ENCODE data around the gene SP1. TPM values are rescaled to one million over a fixed set of nuclear protein-coding genes. Genes with fewer than 3 reads are reported as not detected.

SP1 gene
- total and polyA plus RNA-seq, 2 of the 4 experiments (the other 2 are of a cell fraction), result 19.7 to 53.6 TPM

DNA sequence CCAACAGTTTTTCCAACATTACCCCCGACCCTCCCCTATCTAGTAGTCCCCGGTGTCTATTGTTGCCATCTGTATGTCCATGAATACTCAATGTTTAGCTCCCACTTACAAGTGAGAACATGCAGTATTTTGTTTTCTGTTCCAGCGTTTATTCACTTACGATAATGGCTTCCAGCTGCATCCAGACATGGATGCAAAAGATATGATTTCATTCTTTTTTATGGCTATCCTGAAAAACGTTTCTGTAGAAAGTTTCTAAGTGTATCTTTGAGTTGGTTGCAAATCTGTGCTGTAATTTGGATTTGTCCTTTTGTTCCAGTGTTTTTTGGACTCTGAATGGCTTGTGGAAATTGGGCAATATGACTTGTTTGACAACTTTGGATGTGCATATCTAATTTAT lies 11.7 kb downstream of the SP1 start:
- Histone ChIP-seq H3K9me3 (ENCODE audit: control insufficient read depth, insufficient read depth, low read length) (no peaks in the 10 kb centered on the region), H4K91ac (ENCODE audit: insufficient read depth, low read depth, low read length) (no peak overlapping the region), H2BK15ac (ENCODE audit: low read depth, low read length) (no peak overlapping the region), H3K4me3 (ENCODE audit: insufficient read depth, low read depth, low read length) (no peak overlapping the region), H2AK5ac (ENCODE audit: low read depth, low read length) (no peak overlapping the region), H2AK9ac (replicated peaks; ENCODE audit: low read depth, low read length, poor library complexity) (no peak overlapping the region), H2BK20ac (ENCODE audit: low read depth, low read length) (no peak overlapping the region), H2AFZ (replicated peaks; ENCODE audit: low read length, poor library complexity) (no peak overlapping the region), H3K56ac (ENCODE audit: extremely low read depth, insufficient read depth, low read length) (no peak overlapping the region), H3K14ac (replicated peaks; ENCODE audit: low read depth, low read length) (no peak overlapping the region), H2BK120ac (ENCODE audit: low read depth, low read length) (no peak overlapping the region), H3K4ac (ENCODE audit: low read depth, low read length) (no peak overlapping the region; the same call in 1 of the 2 replicates), H3K18ac (ENCODE audit: low read depth, low read length) (0 out of 2 replicates have a peak overlapping the region, but pooled peaks have one; percentile 47), H3K79me1 (ENCODE audit: low read depth in 1 of 2, low read length in 2 of 2) (peaks cover 20 to 63% of the 10 kb centered on the region in 2 experiments; a peak in 3 of 4 replicates), H3K36me3 (ENCODE audit: control insufficient read depth, insufficient read depth, low read length) (no peaks in the 10 kb centered on the region; the same call in none of the 2 replicates), H3K23ac (ENCODE audit: low read depth, low read length) (0 out of 2 replicates have a peak overlapping the region, but pooled peaks have one; percentile 56), H3K27me3 (ENCODE audit: control insufficient read depth, insufficient read depth, low read length) (no peaks in the 10 kb centered on the region), H3K9ac (ENCODE audit: low read depth, low read length) (no peak overlapping the region), H3K4me2 (ENCODE audit: low read depth, low read length) (peak overlapping the region; percentile 16), H4K20me1 (ENCODE audit: insufficient read depth, low read length) (peaks cover 6% of the 10 kb centered on the region; the same call in 1 of the 2 replicates), H3K4me1 (ENCODE audit: control insufficient read depth, insufficient read depth, low read length) (peaks cover 16% of the 10 kb centered on the region), H4K8ac (ENCODE audit: low read depth in 2 of 2, low read length in 2 of 2) (peak overlapping the region in 1 of 2 experiments; percentile 69; a peak in 1 of 4 replicates), H4K5ac (ENCODE audit: low read depth, low read length) (peak overlapping the region; percentile 38; the same call in 1 of the 2 replicates), H3K9me1 (ENCODE audit: insufficient read depth, low read length) (0 out of 2 replicates have a peak, but pooled peaks cover 2% of the 10 kb centered on the region), H2BK5ac (ENCODE audit: low read depth, low read length, poor library complexity, severe bottlenecking) (peak overlapping the region; percentile 18), H3K27ac (ENCODE audit: insufficient read depth, low read length) (peak overlapping the region; percentile 22; the same call in 1 of the 2 replicates)
- DNase-seq (no peak), ATAC-seq (ENCODE audit: low read depth) (no peak)
- WGBS, 2 experiments (ENCODE audit: extremely low coverage in 2 of 2, insufficient read length in 1 of 2), result no CpG with 5 or more reads among the region's 5 CpGs
- intact Hi-C loops (cut with micrococcal nuclease) (no loop called here), dilution Hi-C loops (cut with HindIII; ENCODE audit: low sequenced_read_pairs, unreplicated experiment) (no loop called here), in situ Hi-C loops (cut with MboI; ENCODE audit: low sequenced_read_pairs) (no loop called here)
- ChIA-PET POLR2A (ENCODE audit: unreplicated experiment) (no interaction called here), CTCF (no interaction called here)
- TF ChIP-seq POLR2A (IDR thresholded peaks at IDR 0.05; ENCODE audit: low read depth, low read length), result no peak
- TF ChIP-seq MXI1 (IDR thresholded peaks at IDR 0.05; ENCODE audit: borderline replicate concordance, low read depth, low read length), result no peak
- no peak for TF ChIP-seq CEBPB (IDR thresholded peaks at IDR 0.05; ENCODE audit: low read depth, low read length)
- TF ChIP-seq RFX5 (IDR thresholded peaks at IDR 0.05; ENCODE audit: low read depth, low read length), result no peak
- TF ChIP-seq, protein P1, sequence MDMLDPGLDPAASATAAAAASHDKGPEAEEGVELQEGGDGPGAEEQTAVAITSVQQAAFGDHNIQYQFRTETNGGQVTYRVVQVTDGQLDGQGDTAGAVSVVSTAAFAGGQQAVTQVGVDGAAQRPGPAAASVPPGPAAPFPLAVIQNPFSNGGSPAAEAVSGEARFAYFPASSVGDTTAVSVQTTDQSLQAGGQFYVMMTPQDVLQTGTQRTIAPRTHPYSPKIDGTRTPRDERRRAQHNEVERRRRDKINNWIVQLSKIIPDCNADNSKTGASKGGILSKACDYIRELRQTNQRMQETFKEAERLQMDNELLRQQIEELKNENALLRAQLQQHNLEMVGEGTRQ (IDR thresholded peaks at IDR 0.05; ENCODE audit: low read depth, low read length), result no peak
- TF ChIP-seq SMC3 (IDR thresholded peaks at IDR 0.05; ENCODE audit: low read depth, low read length), result no peak
- no peak for TF ChIP-seq BHLHE40 (IDR thresholded peaks at IDR 0.05; ENCODE audit: low read depth, low read length)
- TF ChIP-seq RAD21 (IDR thresholded peaks at IDR 0.05; ENCODE audit: low read length), result no peak
- TF ChIP-seq, protein P2, sequence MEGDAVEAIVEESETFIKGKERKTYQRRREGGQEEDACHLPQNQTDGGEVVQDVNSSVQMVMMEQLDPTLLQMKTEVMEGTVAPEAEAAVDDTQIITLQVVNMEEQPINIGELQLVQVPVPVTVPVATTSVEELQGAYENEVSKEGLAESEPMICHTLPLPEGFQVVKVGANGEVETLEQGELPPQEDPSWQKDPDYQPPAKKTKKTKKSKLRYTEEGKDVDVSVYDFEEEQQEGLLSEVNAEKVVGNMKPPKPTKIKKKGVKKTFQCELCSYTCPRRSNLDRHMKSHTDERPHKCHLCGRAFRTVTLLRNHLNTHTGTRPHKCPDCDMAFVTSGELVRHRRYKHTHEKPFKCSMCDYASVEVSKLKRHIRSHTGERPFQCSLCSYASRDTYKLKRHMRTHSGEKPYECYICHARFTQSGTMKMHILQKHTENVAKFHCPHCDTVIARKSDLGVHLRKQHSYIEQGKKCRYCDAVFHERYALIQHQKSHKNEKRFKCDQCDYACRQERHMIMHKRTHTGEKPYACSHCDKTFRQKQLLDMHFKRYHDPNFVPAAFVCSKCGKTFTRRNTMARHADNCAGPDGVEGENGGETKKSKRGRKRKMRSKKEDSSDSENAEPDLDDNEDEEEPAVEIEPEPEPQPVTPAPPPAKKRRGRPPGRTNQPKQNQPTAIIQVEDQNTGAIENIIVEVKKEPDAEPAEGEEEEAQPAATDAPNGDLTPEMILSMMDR (conservative IDR thresholded peaks at IDR 0.05; ENCODE audit: low read depth, low read length), result no peak
- TF ChIP-seq, protein P3, sequence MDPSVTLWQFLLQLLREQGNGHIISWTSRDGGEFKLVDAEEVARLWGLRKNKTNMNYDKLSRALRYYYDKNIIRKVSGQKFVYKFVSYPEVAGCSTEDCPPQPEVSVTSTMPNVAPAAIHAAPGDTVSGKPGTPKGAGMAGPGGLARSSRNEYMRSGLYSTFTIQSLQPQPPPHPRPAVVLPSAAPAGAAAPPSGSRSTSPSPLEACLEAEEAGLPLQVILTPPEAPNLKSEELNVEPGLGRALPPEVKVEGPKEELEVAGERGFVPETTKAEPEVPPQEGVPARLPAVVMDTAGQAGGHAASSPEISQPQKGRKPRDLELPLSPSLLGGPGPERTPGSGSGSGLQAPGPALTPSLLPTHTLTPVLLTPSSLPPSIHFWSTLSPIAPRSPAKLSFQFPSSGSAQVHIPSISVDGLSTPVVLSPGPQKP (IDR thresholded peaks at IDR 0.05; ENCODE audit: borderline replicate concordance, low read depth, low read length), result no peak
- no peak for TF ChIP-seq MAFK (IDR thresholded peaks at IDR 0.05; ENCODE audit: low read depth, low read length)
- no peak for TF ChIP-seq FOS (IDR thresholded peaks at IDR 0.05; ENCODE audit: low read depth, low read length)
- BruUV-seq (replicated peaks), result no TSS peak

Data from IMR-90 (cell line).